ENCODE results near the gene SPOCK2. TPM values are rescaled to one million over a fixed set of nuclear protein-coding genes. Genes with fewer than 3 reads are reported as not detected.

Gene SPOCK2
- total RNA-seq, 4 donors from 2014 or later = 4.6 to 12.1 (median 7.8) TPM

GRCh38 chr10:72016608-72017300 is 71.6 kb downstream of the SPOCK2 start:
- TF ChIP-seq EP300 (IDR thresholded peaks at IDR 0.05) (no peak), CTCF (IDR thresholded peaks at IDR 0.05) (no peak), POLR2A (IDR thresholded peaks at IDR 0.05; ENCODE audit: low read depth) (no peak), POLR2AphosphoS5 (IDR thresholded peaks at IDR 0.05) (no peak)
- H3K4me3 ChIP-seq = no peak overlapping the region
- H3K27ac ChIP-seq (replicated peaks in 1 of 4) = peak overlapping the region in 2 of 4 donors; percentile 3 to 45
- peaks cover 0 to under 1% (median 0%) of the 10 kb centered on the region in 4 donors for H3K36me3 ChIP-seq
- no peak for DNase-seq (ENCODE audit: extremely low spot score)
- no peaks in the 10 kb centered on the region for H3K9me3 ChIP-seq
- peaks cover 44 to 62% (median 56%) of the 10 kb centered on the region in 4 donors for H3K4me1 ChIP-seq
- WGBS = 81% methylated on average over 9 of the region's 13 CpGs
- H3K27me3 ChIP-seq = no peaks in the 10 kb centered on the region
- intact Hi-C loops (cut with DNase I) = no loop called here

- Histone ChIP-seq H3K4me1 (peaks cover 50 to 69% (median 58%) of the 10 kb centered on the region in 4 donors), H3K36me3 (peaks cover 0 to 8% (median 2%) of the 10 kb centered on the region in 4 donors), H3K27me3 (no peaks in the 10 kb centered on the region), H3K27ac (replicated peaks in 1 of 4) (no peak overlapping the region), H3K9me3 (no peaks in the 10 kb centered on the region), H3K4me3 (no peak overlapping the region)
- no peak for TF ChIP-seq EP300 (IDR thresholded peaks at IDR 0.05)
- intact Hi-C loops (cut with DNase I) = no loop called here
- WGBS = 91% methylated on average over 8 of the region's 8 CpGs
- DNase-seq (ENCODE audit: extremely low spot score) = no peak
Observed at GRCh38 chr10:72015841-72016240, 72.5 kb downstream of the SPOCK2 start.

- Histone ChIP-seq H3K9me3 (no peaks in the 10 kb centered on the region), H3K4me1 (peaks cover 59 to 78% (median 66%) of the 10 kb centered on the region in 4 donors), H3K27ac (replicated peaks in 1 of 4) (peak overlapping the region in 1 of 4 donors; percentile 25), H3K4me3 (no peak overlapping the region), H3K27me3 (no peaks in the 10 kb centered on the region), H3K36me3 (peaks cover 0 to 12% (median 2%) of the 10 kb centered on the region in 4 donors)
- TF ChIP-seq CTCF (IDR thresholded peaks at IDR 0.05) (no peak), POLR2AphosphoS5 (IDR thresholded peaks at IDR 0.05) (no peak), EP300 (IDR thresholded peaks at IDR 0.05) (no peak)
- intact Hi-C loops (cut with DNase I) = no loop called here
- 88% methylated on average over 10 of the region's 10 CpGs for WGBS
- DNase-seq (ENCODE audit: extremely low spot score) = no peak
Observed at GRCh38 chr10:72014785-72015480, 73.4 kb downstream of the SPOCK2 start.

GRCh38 chr10:72014197-72014596 is 74.2 kb downstream of the SPOCK2 start:
- intact Hi-C loops (cut with DNase I) = no loop called here
- TF ChIP-seq EP300 (IDR thresholded peaks at IDR 0.05) (no peak), CTCF (IDR thresholded peaks at IDR 0.05) (no peak), POLR2AphosphoS5 (IDR thresholded peaks at IDR 0.05) (no peak), POLR2A (IDR thresholded peaks at IDR 0.05; ENCODE audit: low read depth) (no peak)
- no peak for DNase-seq (ENCODE audit: extremely low spot score)

GRCh38 chr10:72013202-72013945 is 75.0 kb downstream of the SPOCK2 start:
- Histone ChIP-seq H3K4me1 (peaks cover 74 to 94% (median 82%) of the 10 kb centered on the region in 4 donors), H3K27me3 (no peaks in the 10 kb centered on the region), H3K36me3 (peaks cover 0 to 17% (median 5%) of the 10 kb centered on the region in 4 donors), H3K27ac (replicated peaks in 1 of 4) (peak overlapping the region in 2 of 4 donors; percentile 40 to 91), H3K9me3 (no peaks in the 10 kb centered on the region), H3K4me3 (no peak overlapping the region)
- 96% methylated on average over 13 of the region's 13 CpGs for WGBS
- intact Hi-C loops (cut with DNase I) = no loop called here
- TF ChIP-seq POLR2AphosphoS5 (IDR thresholded peaks at IDR 0.05) (no peak), POLR2A (IDR thresholded peaks at IDR 0.05; ENCODE audit: low read depth) (no peak), EP300 (IDR thresholded peaks at IDR 0.05) (no peak), CTCF (IDR thresholded peaks at IDR 0.05) (no peak)
- DNase-seq (ENCODE audit: extremely low spot score) = no peak

More at GRCh38 chr10:72014197-72014596, 74.2 kb downstream of the SPOCK2 start:
- WGBS = 83% methylated on average over 2 of the region's 2 CpGs
- Histone ChIP-seq H3K27ac (replicated peaks in 1 of 4) (peak overlapping the region in 1 of 4 donors; percentile 25), H3K4me3 (no peak overlapping the region), H3K36me3 (peaks cover 0 to 12% (median 2%) of the 10 kb centered on the region in 4 donors), H3K27me3 (no peaks in the 10 kb centered on the region), H3K4me1 (peaks cover 66 to 86% (median 74%) of the 10 kb centered on the region in 4 donors), H3K9me3 (no peaks in the 10 kb centered on the region)

Measured in esophagus muscularis mucosa (tissue), 4 donors.